Endometrium (tissue), 2 donors: ENCODE data around the gene DDX20.
"Not testable (repeated sequence)": the region's sequence is repeated elsewhere in the genome, so short reads cannot be mapped to it uniquely, and the experiment has no call there.

ENCODE experiments used
- FAIRE-seq: peaks from 2 replicates; lab custom pipeline; 2012; peaks lifted over from hg19 to GRCh38; lab: Jason Lieb, UNC
- donor health status: control.
- donor health status: control.

DDX20 gene

GRCh38 chr1:111789666-111790316 is 34.1 kb downstream of the DDX20 start:
- no peak for FAIRE-seq

- no peak for FAIRE-seq
These were observed 36.1 kb downstream of the DDX20 start for GRCh38 chr1:111791776-111792175.

- no peak for FAIRE-seq
These were observed 36.5 kb downstream of the DDX20 start for GRCh38 chr1:111792249-111792648.

- FAIRE-seq, result no peak
These were observed 38.2 kb downstream of the DDX20 start for GRCh38 chr1:111793923-111794322.

- FAIRE-seq, result no peak
These were observed 39.7 kb downstream of the DDX20 start for GRCh38 chr1:111795401-111795800.

GRCh38 chr1:111798580-111798979 is 42.9 kb downstream of the DDX20 start:
- FAIRE-seq, result no peak

- FAIRE-seq, result not testable (repeated sequence)
These were observed 44.0 kb downstream of the DDX20 start for GRCh38 chr1:111799722-111800121.

GRCh38 chr1:111801071-111801850 is 45.6 kb downstream of the DDX20 start:
- no peak for FAIRE-seq

GRCh38 chr1:111802110-111802509 is 46.4 kb downstream of the DDX20 start:
- FAIRE-seq, result no peak

- no peak for FAIRE-seq
These were observed 47.3 kb downstream of the DDX20 start for GRCh38 chr1:111802984-111803383.

GRCh38 chr1:111803951-111804350 is 48.2 kb downstream of the DDX20 start:
- no peak for FAIRE-seq

- FAIRE-seq, result no peak
These were observed 49.1 kb downstream of the DDX20 start for GRCh38 chr1:111804776-111805175.

- FAIRE-seq, result no peak
These were observed 49.5 kb downstream of the DDX20 start for GRCh38 chr1:111805251-111805650.

GRCh38 chr1:111811891-111812290 is 56.2 kb downstream of the DDX20 start:
- FAIRE-seq, result no peak

GRCh38 chr1:111812306-111812705 is 56.6 kb downstream of the DDX20 start:
- no peak for FAIRE-seq

- no peak for FAIRE-seq
These were observed 58.0 kb downstream of the DDX20 start for GRCh38 chr1:111813440-111814304.

GRCh38 chr1:111814305-111814628 is 58.6 kb downstream of the DDX20 start:
- no peak for FAIRE-seq

- no peak for FAIRE-seq
These were observed 58.9 kb downstream of the DDX20 start for GRCh38 chr1:111814642-111815041.
